C1 segment of cervical spinal cord (tissue), 14 donors: Measurements from ENCODE around the gene FAM222A.

Experiments used
- DNase-seq, 14 donors: peaks; one replicate each; lab custom pipeline; 2025; lab: John Stamatoyannopoulos, UW

The FAM222A gene

DNA sequence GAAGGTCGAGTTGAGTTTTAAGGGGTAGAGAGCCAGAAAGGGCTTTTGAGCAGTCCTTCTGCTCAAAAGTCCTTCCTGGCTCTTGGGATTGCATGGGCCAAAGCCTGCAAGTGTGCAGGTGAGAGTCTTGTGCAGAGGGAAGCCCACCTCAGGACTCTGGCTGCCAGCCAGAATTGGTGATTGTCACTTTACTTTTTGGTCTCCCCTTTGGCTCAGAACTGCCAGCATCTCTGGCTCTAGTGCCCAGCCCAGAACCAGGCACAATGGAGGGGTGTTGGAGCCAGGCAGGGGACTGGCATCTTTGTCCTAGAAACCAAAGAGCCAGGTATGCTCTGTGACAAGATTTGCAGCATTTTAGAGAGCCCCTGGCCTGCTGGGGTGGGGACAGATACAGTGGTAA is 23.5 kb downstream of the FAM222A start:
- no peak for DNase-seq

- no peak for DNase-seq
Observed at GRCh38 chr12:109737631-109738030, 24.0 kb downstream of the FAM222A start.

GRCh38 chr12:109738209-109738608 is 24.6 kb downstream of the FAM222A start:
- no peak for DNase-seq

DNA sequence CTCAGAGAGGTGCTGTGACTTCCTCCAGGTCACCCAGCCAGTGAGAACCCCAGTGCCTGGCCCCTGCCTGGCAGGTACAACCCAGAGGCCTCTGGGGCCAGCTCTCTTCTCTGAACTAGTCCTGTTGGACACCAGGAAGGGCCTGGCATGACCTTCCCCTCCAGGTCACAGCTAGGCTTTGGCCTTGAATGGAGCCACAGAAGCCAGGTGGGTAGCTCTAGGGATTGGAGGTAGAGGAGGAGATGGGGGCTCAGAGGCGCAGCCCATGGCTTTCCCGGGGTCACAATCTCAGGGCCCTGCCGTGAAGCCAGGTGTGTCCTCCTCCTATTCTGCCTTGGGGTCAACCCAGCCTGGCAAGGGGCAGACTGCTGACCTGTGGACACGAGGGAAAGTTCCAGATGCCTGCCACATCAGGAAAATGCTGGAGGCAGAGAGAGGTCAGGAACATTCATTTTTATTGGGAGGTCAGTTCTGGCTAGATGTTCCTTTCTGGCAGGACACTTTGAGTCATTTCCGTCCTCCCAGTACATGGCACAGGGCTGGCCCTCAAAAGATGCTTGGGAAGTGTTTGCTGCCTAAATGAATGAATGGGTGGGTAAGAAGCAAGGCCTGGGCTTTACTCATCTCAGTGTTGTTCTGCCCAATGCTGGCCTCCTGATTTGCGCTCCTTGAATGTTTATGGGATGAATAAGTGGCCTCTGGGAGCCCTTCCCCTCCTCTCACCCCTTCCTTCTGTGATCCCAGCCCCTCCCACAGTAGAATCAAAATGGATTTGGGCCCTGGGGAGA is 25.4 kb downstream of the FAM222A start:
- DNase-seq, result no peak

DNA sequence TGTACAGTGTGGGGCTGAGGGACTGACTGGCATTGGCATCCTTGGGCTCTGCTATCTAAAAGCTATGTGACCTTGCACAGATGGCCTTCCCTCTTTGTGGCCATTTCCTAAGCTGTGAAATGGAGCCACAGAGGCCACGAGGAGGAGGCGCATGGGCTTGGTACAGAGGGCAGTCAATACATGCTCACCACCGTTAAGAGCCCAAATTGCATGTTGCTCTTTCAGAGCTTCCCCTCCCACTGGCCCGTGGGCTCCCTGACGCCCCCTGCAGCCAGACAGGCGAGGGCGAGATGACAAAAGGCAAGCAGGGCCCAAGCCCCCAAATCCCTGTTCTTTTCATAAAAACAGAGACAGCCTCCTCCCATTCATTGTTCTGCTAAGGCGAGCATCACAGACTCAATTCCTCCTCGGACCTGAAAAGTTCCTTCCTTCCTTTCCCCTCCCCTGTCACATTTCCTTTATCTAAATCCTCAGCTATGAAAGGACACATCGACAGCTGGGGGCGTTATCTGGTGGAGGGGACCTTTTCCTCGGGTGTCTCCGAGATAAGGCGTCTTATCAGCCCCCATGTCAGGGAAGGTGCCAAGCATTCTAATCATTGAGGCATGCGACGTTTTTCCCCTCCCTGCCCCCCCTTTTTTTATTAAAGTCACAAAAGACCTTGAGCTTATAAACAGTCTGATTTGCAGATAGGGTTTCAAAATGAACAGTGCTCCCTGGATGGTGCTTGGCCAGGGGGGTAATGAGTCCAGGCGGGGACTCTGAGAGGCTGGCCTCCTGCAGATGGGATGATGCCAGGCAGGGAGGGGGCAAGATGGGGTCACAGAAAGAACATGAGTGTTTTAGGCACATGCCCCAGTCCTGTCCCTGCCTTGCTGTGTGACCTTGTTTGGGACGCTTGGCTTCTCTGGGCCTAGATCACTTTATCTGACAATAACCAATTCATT is 26.4 kb downstream of the FAM222A start:
- no peak for DNase-seq

GRCh38 chr12:109740694-109741245 is 27.1 kb downstream of the FAM222A start:
- no peak for DNase-seq

DNA sequence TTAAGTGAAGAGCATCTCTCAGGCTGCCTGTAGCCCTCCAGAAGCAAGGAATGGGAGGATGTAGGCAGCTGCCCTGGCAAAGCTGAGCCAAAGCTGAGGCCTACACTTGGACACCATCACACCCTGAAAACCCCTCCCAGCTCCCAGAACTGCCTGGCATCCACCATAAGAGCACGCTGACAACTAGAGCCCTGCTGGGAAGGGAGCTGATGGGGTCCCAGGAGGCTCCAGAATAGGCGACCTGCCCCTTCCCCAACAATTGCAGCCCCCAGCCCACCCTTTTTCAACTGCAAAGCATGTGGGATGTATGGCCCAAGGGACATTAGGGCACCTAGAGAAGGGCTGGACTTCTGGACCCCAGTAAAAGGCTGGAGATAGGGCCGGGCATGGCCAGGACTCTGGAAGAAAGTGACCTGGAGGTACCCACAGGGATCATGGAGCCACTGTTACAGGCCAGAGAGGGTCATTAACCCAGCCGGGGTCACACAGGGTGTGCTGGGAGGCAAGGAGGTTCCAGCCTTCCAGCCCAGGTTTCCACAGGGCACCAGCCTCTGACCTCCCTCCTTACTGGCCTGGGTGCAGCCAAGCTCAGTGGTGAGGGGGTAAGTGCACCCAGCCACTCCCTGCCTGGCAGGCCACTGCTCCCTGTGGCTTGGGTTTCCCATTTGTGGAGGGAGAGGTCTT is 27.8 kb downstream of the FAM222A start:
- DNase-seq, result no peak

GRCh38 chr12:109741970-109742703 is 28.5 kb downstream of the FAM222A start:
- no peak for DNase-seq

DNA sequence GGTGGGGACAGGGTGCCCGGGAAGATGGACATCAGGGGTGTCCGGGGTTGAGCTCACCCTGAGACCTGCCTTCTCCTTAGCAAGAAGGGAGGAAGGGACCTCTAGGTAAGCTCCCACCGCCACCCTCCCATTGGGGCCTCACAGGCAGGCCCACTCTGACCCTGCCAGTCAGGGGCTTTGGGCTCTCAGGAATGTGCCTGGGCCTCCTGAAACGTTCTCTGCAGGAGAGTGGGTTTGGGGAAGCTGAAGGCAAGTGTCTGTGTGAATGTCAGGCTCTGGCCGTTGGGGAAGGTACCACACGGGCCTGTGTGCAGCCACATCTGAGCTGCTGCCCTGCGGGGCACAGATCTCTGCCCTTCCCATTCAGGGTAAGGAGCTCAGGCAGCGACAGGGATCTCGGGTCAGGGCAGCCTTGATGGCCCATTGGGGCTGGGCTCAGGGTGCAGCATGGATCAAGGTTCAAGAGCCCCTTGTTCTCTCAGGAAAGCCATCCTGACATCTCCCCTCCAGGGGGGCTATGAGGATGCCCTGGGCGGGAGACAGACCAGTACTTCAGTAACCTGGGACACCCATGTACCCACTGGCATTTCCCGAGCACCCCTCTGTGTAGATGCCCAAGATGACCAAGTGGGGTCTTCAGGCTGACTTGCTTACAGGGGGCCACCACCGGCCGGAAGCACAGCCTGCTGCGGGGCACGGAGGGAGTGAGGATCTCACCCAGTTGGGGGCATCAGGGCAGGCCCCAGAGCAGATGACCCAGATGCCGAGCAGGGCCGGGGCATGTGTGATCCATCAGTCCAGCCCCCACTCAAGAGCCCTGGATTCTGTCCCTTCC is 29.7 kb downstream of the FAM222A start:
- DNase-seq, result no peak

GRCh38 chr12:109744026-109744425 is 30.4 kb downstream of the FAM222A start:
- DNase-seq, result no peak

DNA sequence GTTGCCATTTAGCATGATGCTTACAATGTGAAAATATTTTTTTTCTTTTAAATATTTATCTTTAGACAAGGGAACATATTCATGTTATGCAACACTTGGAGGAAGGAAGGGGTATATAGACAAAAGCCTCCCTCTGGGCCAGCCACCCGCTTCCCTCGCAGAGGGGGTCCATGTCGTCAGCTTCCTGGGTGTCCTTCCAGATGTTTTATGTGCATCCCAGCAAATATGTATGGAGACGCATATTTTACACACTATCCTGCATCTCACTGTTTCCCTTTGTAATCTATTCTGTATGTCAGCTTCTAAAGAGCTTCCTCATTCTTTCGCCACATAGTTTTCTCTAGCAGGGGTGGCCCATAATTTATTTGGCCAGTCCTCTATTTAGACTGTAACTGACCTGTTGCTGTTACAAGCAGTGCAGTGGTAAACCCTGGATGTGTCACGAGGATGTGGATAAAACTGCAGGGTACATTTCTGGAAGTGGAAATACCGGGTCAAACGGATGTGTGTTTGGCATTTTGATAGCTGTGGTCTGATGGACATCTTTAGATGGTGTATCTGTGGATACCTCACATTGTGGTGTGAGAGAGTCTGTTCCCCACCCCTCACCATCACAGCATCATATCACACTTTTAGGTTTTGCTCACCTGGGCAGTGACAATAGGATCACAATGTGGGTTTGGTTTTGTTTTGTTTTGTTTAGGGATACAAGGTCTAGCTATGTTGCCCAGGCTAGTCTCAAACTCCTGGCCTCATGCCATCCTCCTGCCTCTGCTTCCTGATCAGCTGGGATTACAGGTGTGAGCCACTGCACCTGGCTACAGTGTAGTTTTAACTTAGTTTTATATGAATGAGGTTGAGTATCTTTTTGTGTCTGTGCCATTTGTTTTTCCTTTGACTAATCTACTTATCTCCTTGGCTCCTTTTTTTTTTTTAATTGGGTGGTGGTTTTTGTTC is 31.6 kb downstream of the FAM222A start:
- no peak for DNase-seq

DNA sequence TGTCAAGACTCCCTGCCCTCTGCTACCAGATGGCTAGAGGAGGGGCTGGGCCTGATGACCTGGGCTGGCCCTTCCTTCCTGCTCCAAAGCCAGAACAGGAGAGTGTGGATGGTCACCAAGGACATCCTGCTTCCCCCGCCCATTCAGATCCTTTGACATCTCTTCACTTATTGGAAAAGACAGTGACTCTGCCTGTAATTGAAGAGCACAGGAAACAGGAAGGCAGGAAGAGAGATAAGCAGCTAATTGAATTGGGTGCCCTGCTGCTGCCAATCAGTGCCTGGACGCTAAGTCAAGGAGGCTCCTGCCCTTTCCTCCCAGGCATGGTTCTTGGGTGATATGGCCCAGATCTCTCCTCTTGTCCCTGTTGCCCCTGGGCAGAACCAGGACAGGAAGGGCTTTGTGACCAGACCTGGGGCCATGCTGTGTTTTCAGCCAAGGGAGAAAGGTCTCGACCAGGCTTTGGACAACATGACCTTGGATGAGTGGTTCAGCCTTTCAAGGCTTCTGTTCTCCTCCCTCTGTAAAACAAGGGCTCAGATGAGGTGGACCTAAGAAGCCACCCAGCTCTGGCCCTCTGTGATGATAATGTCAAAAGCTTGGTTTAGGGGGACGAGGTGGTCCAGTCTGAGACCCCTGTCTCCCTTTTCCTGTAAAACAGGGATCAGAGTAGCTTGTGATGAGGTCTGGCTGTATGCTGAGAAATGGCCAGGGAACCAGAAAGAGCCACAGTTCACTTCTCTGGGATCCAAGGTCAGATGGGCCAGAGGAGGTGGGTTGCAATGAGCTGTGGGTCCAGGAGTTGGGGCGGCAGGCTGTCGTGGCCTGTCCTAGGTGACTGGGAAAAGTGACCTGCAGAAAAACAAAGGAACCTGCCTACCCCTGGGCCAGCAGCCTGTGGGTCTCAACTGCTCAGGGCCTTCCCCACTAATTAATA is 38.8 kb downstream of the FAM222A start:
- DNase-seq, result no peak

DNA sequence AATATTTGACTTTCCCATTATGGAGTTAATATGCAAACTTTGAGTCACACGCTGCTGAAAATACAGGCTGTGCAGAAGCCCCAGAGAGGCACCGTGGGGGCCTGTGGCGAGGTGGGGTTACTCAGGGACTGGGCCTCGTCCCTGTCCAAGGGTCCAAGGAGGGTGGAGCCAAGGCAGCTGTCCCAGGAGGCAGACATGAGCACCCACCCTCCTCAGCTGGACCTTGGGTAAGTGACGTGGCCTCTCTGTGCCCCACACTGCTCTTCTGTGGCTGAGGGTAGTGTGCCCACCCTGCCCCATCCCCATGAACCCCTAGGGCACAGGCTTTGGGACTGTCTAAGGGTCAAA is 39.4 kb downstream of the FAM222A start:
- no peak for DNase-seq

DNA sequence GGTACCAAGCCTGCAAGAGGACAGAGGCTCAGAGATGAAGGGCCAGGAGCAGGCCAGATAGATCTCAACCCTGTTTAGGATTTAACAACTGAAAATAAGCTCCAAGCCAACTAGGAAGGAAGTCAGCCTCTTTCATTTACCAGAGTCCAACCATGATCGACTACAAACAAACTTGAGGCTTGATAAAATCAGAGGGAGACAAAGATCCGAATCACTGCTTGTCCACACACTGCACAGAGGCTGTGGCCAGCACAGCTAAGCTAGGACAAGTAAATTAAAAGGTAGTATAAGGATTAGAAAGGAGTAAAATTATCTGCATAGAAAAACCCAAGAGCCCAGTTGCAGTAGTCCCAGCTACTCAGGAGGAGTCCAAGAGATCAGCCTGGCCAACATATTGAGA is 40.3 kb downstream of the FAM222A start:
- DNase-seq, result no peak

DNA sequence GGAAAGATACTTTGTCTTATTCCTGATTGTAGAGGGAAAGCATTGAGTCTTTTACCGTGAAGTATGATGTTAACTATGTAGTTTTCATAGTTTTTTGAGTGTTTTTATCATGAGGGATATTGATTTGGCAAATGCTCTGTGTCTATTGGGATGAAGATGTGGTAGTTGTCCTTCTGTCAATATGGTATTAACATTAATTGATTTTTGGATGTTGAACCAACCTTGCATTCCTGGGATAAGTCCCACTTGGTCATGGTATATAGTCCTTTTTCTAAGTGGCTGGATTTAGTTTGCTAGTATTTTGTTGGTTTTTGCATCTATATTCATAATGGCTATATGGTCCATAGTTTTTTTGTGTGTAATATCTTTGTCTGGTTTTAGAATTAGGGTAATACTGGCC is 42.8 kb downstream of the FAM222A start:
- no peak for DNase-seq

GRCh38 chr12:109757671-109758265 is 44.1 kb downstream of the FAM222A start:
- no peak for DNase-seq
